Esophagus squamous epithelium (tissue), 5 donors: ENCODE data around the gene CATSPERE. TPM values are rescaled to one million over a fixed set of nuclear protein-coding genes. Genes with fewer than 3 reads are reported as not detected.

Experiments used
- DNase-seq: peaks from one replicate; lab custom pipeline; 2025; lab: John Stamatoyannopoulos, UW
- H3K27ac ChIP-seq, 4 donors: fragments of 200-600 bp; sonication (generic); one replicate each; pipeline ENCODE4 v1.5.1; 2016 to 2019; ENCODE audit warnings: mild to moderate bottlenecking in 1 of 4
- H3K27me3 ChIP-seq, 4 donors: fragments of 200-600 bp; sonication (generic); 1 replicate in 3 of 4; 2 replicates in 1 of 4; pipeline versions ENCODE4 v1.5.1 to v1.6.0; 2017 to 2021; ENCODE audit warnings: antibody characterized with exemption in 1 of 4
- H3K36me3 ChIP-seq, 3 donors: fragments of 200-600 bp; sonication (generic); one replicate each; pipeline ENCODE4 v1.5.1; 2016 to 2019
- H3K4me1 ChIP-seq, 3 donors: fragments of 200-600 bp; sonication (generic); one replicate each; pipeline ENCODE4 v1.5.1; 2017 to 2019
- H3K4me3 ChIP-seq, 4 donors: fragments of 200-600 bp; sonication (generic); 1 replicate in 3 of 4; 2 replicates in 1 of 4; pipeline ENCODE4 v1.5.1; 2016 to 2019; ENCODE audit warnings: mild to moderate bottlenecking in 2 of 4, moderate library complexity in 1 of 4
- H3K9me3 ChIP-seq, 3 donors: fragments of 200-600 bp; sonication (generic); one replicate each; pipeline ENCODE4 v1.5.1; 2016 to 2019
- CTCF ChIP-seq, 6 experiments: fragments of 450-650 bp in 4 of 6; fragments of 200-600 bp in 2 of 6; sonication (generic) in 2 of 6; IDR thresholded peaks; one replicate each; pipeline ENCODE4 v1.5.1; 2016 to 2019; ENCODE audit warnings: antibody characterized with exemption in 6 of 6, mild to moderate bottlenecking in 4 of 6, moderate library complexity in 4 of 6
- POLR2A ChIP-seq, 4 donors: fragments of 450-650 bp; IDR thresholded peaks; one replicate each; pipeline ENCODE4 v1.6.1; 2017; ENCODE audit warnings: antibody characterized with exemption in 4 of 4, mild to moderate bottlenecking in 4 of 4, moderate library complexity in 3 of 4
- WGBS, 2 donors: methylation state at CpG; one replicate each; pipeline ENCODE4 v1.1.5; 2018; 5-methylcytosine and 5-hydroxymethylcytosine counted together
- intact Hi-C: fragments of 100-400 bp; cut with DNase I; formaldehyde crosslinking; loops from one replicate; pipeline ENCODE4 v1.15.0; 2022
- total RNA-seq, 4 donors: library from RNA; depleted of rRNA; stranded (reverse); fragments of >200 nt; gene quantifications; one replicate each; pipeline ENCODE4 v1.1.0, GENCODE V29; 2016
- donor health status: DM: yes; HTN: yes; CAD: no.

The CATSPERE gene
- total RNA-seq, 4 donors from 2014 or later, result 0.23 to 2.7 (median 0.44) TPM

- H3K4me1 ChIP-seq, result no peaks in the 10 kb centered on the region
- intact Hi-C loops, result loop anchor here (10.0 kb wide), 1 partner anchor 439 kb away; no protein-coding TSS in a partner anchor
- H3K27ac ChIP-seq, result no peak overlapping the region
- no peaks in the 10 kb centered on the region for H3K27me3 ChIP-seq
- TF ChIP-seq CTCF (IDR thresholded peaks at IDR 0.05) (no peak), POLR2A (IDR thresholded peaks at IDR 0.05) (no peak)
- H3K9me3 ChIP-seq, result no peaks in the 10 kb centered on the region
- no peak for DNase-seq
- H3K4me3 ChIP-seq, result no peak overlapping the region
- WGBS, 2 donors, result 78 to 82% methylated on average over 6 of the region's 6 CpGs
- H3K36me3 ChIP-seq, result no peaks in the 10 kb centered on the region
Measured at GRCh38 chr1:244605835-244606370, 144.8 kb downstream of the CATSPERE start.

- no peaks in the 10 kb centered on the region for H3K9me3 ChIP-seq
- TF ChIP-seq CTCF (IDR thresholded peaks at IDR 0.05), result no peak
- TF ChIP-seq POLR2A (IDR thresholded peaks at IDR 0.05), result no peak
Measured at GRCh38 chr1:244614113-244614836, 153.2 kb downstream of the CATSPERE start.

GRCh38 chr1:244614879-244615278 lies 153.8 kb downstream of the CATSPERE start:
- Histone ChIP-seq H3K36me3 (no peaks in the 10 kb centered on the region), H3K9me3 (no peaks in the 10 kb centered on the region), H3K4me3 (no peak overlapping the region), H3K4me1 (no peaks in the 10 kb centered on the region), H3K27ac (no peak overlapping the region), H3K27me3 (no peaks in the 10 kb centered on the region)
- intact Hi-C loops, result no loop called here
- WGBS, 2 donors, result 36 to 64% methylated on average over 2 to 3 of the region's 3 CpGs
- TF ChIP-seq CTCF (IDR thresholded peaks at IDR 0.05), result no peak
- no peak for DNase-seq

More at GRCh38 chr1:244614113-244614836, 153.2 kb downstream of the CATSPERE start:
- H3K4me3 ChIP-seq, result no peak overlapping the region
- no peaks in the 10 kb centered on the region for H3K36me3 ChIP-seq
- no peak for DNase-seq
- H3K27me3 ChIP-seq, result no peaks in the 10 kb centered on the region
- intact Hi-C loops, result no loop called here
- no peak overlapping the region for H3K27ac ChIP-seq
- WGBS, 2 donors, result 74 to 77% methylated on average over 9 of the region's 9 CpGs
- no peaks in the 10 kb centered on the region for H3K4me1 ChIP-seq

DNA sequence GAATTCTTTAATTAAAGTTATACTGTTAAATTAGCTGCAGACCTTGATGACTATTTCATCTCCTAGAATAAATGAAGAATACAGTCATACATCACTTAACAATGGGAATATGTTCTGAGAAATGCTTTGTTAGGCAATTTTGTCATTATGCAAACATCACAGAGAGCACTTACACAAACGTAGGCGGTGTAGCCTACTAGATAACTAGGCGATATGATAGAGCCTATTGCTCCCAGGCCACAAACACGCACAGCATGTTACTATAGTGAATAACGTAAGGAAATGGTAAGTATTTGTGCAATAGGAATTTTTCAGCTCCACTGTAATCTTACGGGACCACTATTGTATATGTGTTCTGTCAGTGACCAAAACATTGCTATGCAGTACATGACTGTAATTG lies 154.2 kb downstream of the CATSPERE start:
- 79 to 83% methylated on average over 6 of the region's 6 CpGs for WGBS, 2 donors
- no peak for DNase-seq
- no peaks in the 10 kb centered on the region for H3K36me3 ChIP-seq
- no peaks in the 10 kb centered on the region for H3K9me3 ChIP-seq
- no peaks in the 10 kb centered on the region for H3K27me3 ChIP-seq
- no peak overlapping the region for H3K4me3 ChIP-seq
- no peak overlapping the region for H3K27ac ChIP-seq
- intact Hi-C loops, result no loop called here
- H3K4me1 ChIP-seq, result no peaks in the 10 kb centered on the region
- TF ChIP-seq CTCF (IDR thresholded peaks at IDR 0.05) (no peak), POLR2A (IDR thresholded peaks at IDR 0.05) (no peak)

GRCh38 chr1:244626709-244627108 lies 165.6 kb downstream of the CATSPERE start:
- Histone ChIP-seq H3K9me3 (no peaks in the 10 kb centered on the region), H3K27me3 (no peaks in the 10 kb centered on the region), H3K4me3 (no peak overlapping the region), H3K4me1 (no peaks in the 10 kb centered on the region), H3K36me3 (no peaks in the 10 kb centered on the region), H3K27ac (no peak overlapping the region)
- intact Hi-C loops, result no loop called here
- 81 to 90% methylated on average over 4 of the region's 4 CpGs for WGBS, 2 donors
- no peak for DNase-seq
- TF ChIP-seq POLR2A (IDR thresholded peaks at IDR 0.05), result no peak
- TF ChIP-seq CTCF (IDR thresholded peaks at IDR 0.05), result no peak
